ENCODE measurements around the gene LUZP1. TPM values are rescaled to one million over a fixed set of nuclear protein-coding genes. Genes with fewer than 3 reads are reported as not detected.

The LUZP1 gene
- total RNA-seq, 2 experiments from 2014 or later: 20.1 to 23.7 TPM

DNA sequence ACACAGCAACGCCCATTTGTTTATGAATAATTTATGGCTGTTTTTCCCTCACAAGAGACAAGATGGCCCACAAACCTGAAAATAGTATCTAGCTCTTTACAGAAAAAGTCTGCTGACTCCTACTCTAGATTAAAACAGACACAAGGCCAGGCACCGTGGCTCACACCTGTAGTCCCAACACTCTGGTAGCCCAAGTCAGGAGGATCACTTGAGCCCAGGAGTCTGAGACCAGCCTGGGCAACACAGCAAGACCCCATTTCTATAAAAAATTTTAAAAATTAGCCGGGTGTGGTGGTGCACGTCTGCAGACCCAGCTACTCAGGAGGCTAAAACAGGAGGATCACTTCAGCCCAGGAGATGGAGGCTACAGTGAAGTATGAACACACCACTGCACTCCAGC lies 34.6 kb downstream of the LUZP1 start:
- no peaks in the 10 kb centered on the region for H3K36me3 Mint-ChIP-seq (ENCODE audit: low read depth)
- H3K9me3 ChIP-seq (ENCODE audit: control insufficient read depth in 1 of 2, insufficient read depth in 1 of 2, low read length in 2 of 2): no peaks in the 10 kb centered on the region
- intact Hi-C loops (cut with DNase I, micrococcal nuclease): no loop called here
- no peaks in the 10 kb centered on the region for H3K4me1 ChIP-seq (ENCODE audit: insufficient read depth, low read length)
- no peak overlapping the region for H3K27ac Mint-ChIP-seq
- no peak for DNase-seq
- no peaks in the 10 kb centered on the region for H3K36me3 ChIP-seq (ENCODE audit: insufficient read depth, low read length)
- no peak for TF ChIP-seq CTCF (IDR thresholded peaks at IDR 0.05)
- no peaks in the 10 kb centered on the region for H3K27me3 Mint-ChIP-seq
- H3K27ac ChIP-seq (ENCODE audit: low read depth in 1 of 2, low read length in 2 of 2): no peak overlapping the region
- H3K4me3 ChIP-seq (ENCODE audit: low read length): no peak overlapping the region
- no peaks in the 10 kb centered on the region for H3K27me3 ChIP-seq (ENCODE audit: control insufficient read depth in 1 of 2, insufficient read depth in 2 of 2, low read length in 2 of 2)
- CTCF ChIA-PET: interaction anchor here (1.1 kb wide), 1 partner anchor 15 kb away, joined by 4 read pairs; no protein-coding TSS in a partner anchor
- H3K4me1 Mint-ChIP-seq (ENCODE audit: low read depth): peaks cover 12% of the 10 kb centered on the region
- no peak overlapping the region for H3K4me3 Mint-ChIP-seq
- no peaks in the 10 kb centered on the region for H3K9me3 Mint-ChIP-seq
- ATAC-seq (ENCODE audit: poor library complexity): no peak
- POLR2A ChIA-PET: no interaction called here

DNA sequence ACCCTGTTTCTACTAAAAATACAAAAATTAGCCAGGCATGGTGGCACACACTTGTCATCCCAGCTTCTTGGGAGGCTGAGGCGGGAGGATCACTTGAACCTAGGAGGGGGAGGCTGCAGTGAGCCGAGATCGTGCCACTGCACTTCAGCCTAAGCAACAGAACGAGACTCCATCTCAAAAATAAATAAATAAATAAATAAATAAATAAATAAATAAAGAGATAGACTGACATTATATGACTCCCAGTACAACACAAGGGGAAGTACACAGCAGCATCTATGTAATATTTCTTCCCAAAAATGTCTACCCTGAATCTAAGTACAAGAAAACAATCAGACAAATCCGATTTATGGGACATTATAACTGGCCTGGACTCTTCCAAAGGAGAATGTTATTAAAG lies 35.1 kb downstream of the LUZP1 start:
- intact Hi-C loops (cut with DNase I, micrococcal nuclease): no loop called here
- Histone ChIP-seq H3K27ac (ENCODE audit: low read depth in 1 of 2, low read length in 2 of 2) (no peak overlapping the region), H3K27me3 (ENCODE audit: control insufficient read depth in 1 of 2, insufficient read depth in 2 of 2, low read length in 2 of 2) (no peaks in the 10 kb centered on the region), H3K4me3 (ENCODE audit: low read length) (no peak overlapping the region), H3K36me3 (ENCODE audit: insufficient read depth, low read length) (no peaks in the 10 kb centered on the region), H3K9me3 (ENCODE audit: control insufficient read depth in 1 of 2, insufficient read depth in 1 of 2, low read length in 2 of 2) (no peaks in the 10 kb centered on the region), H3K4me1 (ENCODE audit: insufficient read depth, low read length) (no peaks in the 10 kb centered on the region)
- Mint-ChIP-seq H3K9me3 (no peaks in the 10 kb centered on the region), H3K4me1 (ENCODE audit: low read depth) (peaks cover 12% of the 10 kb centered on the region), H3K36me3 (ENCODE audit: low read depth) (no peaks in the 10 kb centered on the region), H3K4me3 (no peak overlapping the region), H3K27ac (no peak overlapping the region), H3K27me3 (no peaks in the 10 kb centered on the region)
- ChIA-PET CTCF (no interaction called here), POLR2A (no interaction called here)
- no peak for TF ChIP-seq CTCF (IDR thresholded peaks at IDR 0.05)
- DNase-seq: no peak
- no peak for ATAC-seq (ENCODE audit: poor library complexity)

- intact Hi-C loops (cut with DNase I, micrococcal nuclease): no loop called here
- Mint-ChIP-seq H3K27ac (no peak overlapping the region), H3K4me1 (ENCODE audit: low read depth) (peaks cover 11% of the 10 kb centered on the region), H3K4me3 (no peak overlapping the region), H3K27me3 (no peaks in the 10 kb centered on the region), H3K9me3 (no peaks in the 10 kb centered on the region), H3K36me3 (ENCODE audit: low read depth) (no peaks in the 10 kb centered on the region)
- Histone ChIP-seq H3K4me3 (ENCODE audit: low read length) (no peak overlapping the region), H3K9me3 (ENCODE audit: control insufficient read depth in 1 of 2, insufficient read depth in 1 of 2, low read length in 2 of 2) (no peaks in the 10 kb centered on the region), H3K36me3 (ENCODE audit: insufficient read depth, low read length) (no peaks in the 10 kb centered on the region), H3K27me3 (ENCODE audit: control insufficient read depth in 1 of 2, insufficient read depth in 2 of 2, low read length in 2 of 2) (no peaks in the 10 kb centered on the region), H3K4me1 (ENCODE audit: insufficient read depth, low read length) (no peaks in the 10 kb centered on the region), H3K27ac (ENCODE audit: low read depth in 1 of 2, low read length in 2 of 2) (no peak overlapping the region)
- ChIA-PET POLR2A (no interaction called here), CTCF (interaction anchor here (1.3 kb wide), 1 partner anchor 33 kb away, joined by 5 read pairs; no protein-coding TSS in a partner anchor)
- no peak for TF ChIP-seq CTCF (IDR thresholded peaks at IDR 0.05)
- ATAC-seq (ENCODE audit: poor library complexity) (no peak), DNase-seq (no peak)
Observed at GRCh38 chr1:23132033-23132432, 36.6 kb downstream of the LUZP1 start.
